Neural crest cell (in vitro differentiated cells): ENCODE results near the gene CEACAM20. TPM values are rescaled to one million over a fixed set of nuclear protein-coding genes. Genes with fewer than 3 reads are reported as not detected.
A peak's percentile ranks its signal among the peaks of the same experiment; 100 is the strongest.

ENCODE experiments used
- DNase-seq: peaks from one replicate; pipeline ENCODE4 v3.0.0; 2021; ENCODE audit warnings: low read depth, mixed read lengths, low spot score
- H3K27ac Mint-ChIP-seq: one replicate; pipeline ENCODE4 v1.8.0; 2021; ENCODE audit warnings: mild to moderate bottlenecking, mixed read lengths; ENCODE audit not compliant: unreplicated experiment
- H3K27me3 Mint-ChIP-seq: 2 replicates; pipeline ENCODE4 v1.8.0; 2021; ENCODE audit warnings: low read depth, mild to moderate bottlenecking, mixed read lengths
- H3K36me3 Mint-ChIP-seq: 2 replicates; pipeline ENCODE4 v1.8.0; 2021; ENCODE audit warnings: low read depth, mild to moderate bottlenecking, mixed read lengths
- H3K4me1 Mint-ChIP-seq: 2 replicates; pipeline ENCODE4 v1.8.0; 2021; ENCODE audit warnings: mixed read lengths
- H3K4me3 Mint-ChIP-seq: one replicate; pipeline ENCODE4 v1.8.0; 2021; ENCODE audit warnings: mild to moderate bottlenecking, mixed read lengths
- H3K9me3 Mint-ChIP-seq: 2 replicates; pipeline ENCODE4 v1.8.0; 2021; ENCODE audit warnings: mixed read lengths
- CTCF ChIP-seq: fragments of 200-600 bp; sonication (generic); conservative IDR thresholded peaks from 2 replicates; pipeline ENCODE4 v1.5.0; 2021; ENCODE audit warnings: antibody characterized with exemption, mild to moderate bottlenecking
- total RNA-seq: library from RNA; stranded (reverse); gene quantifications from 2 replicates; pipeline ENCODE4 v1.2.1, GENCODE V29; 2021

Gene CEACAM20
- total RNA-seq, 1 donor from 2014 or later = not detected

GRCh38 chr19:44509478-44509877, 20.0 kb downstream of the CEACAM20 start:
- DNase-seq = no peak
- Mint-ChIP-seq H3K4me1 (no peaks in the 10 kb centered on the region), H3K4me3 (no peak overlapping the region), H3K27me3 (peaks cover 86% of the 10 kb centered on the region), H3K9me3 (peaks cover 8% of the 10 kb centered on the region), H3K36me3 (no peaks in the 10 kb centered on the region), H3K27ac (no peak overlapping the region)
- no peak for TF ChIP-seq CTCF

- Mint-ChIP-seq H3K9me3 (peaks cover 23% of the 10 kb centered on the region), H3K36me3 (peaks cover 41% of the 10 kb centered on the region), H3K4me1 (peaks cover 26% of the 10 kb centered on the region), H3K27me3 (peaks cover 40% of the 10 kb centered on the region), H3K27ac (peak within 1 kb of the TSS; percentile 98), H3K4me3 (peak within 1 kb of the TSS; percentile 97)
- peak; percentile 60 for TF ChIP-seq CTCF
- DNase-seq = peak; percentile 97
Measured at GRCh38 chr19:44499962-44500949, 29.2 kb downstream of the CEACAM20 start, which contains the start of gene ZNF180. Gene ZNF180, minus strand, starts transcription at chr19:44500522. Its CDS starts 3,188 bp downstream, at chr19:44497334.

- H3K4me3 Mint-ChIP-seq = peak overlapping the region; percentile 97
- H3K27me3 Mint-ChIP-seq = peaks cover 33% of the 10 kb centered on the region
- no peak for TF ChIP-seq CTCF
- peaks cover 26% of the 10 kb centered on the region for H3K4me1 Mint-ChIP-seq
- H3K27ac Mint-ChIP-seq = peak overlapping the region; percentile 98
- peaks cover 27% of the 10 kb centered on the region for H3K9me3 Mint-ChIP-seq
- DNase-seq = no peak
- peaks cover 48% of the 10 kb centered on the region for H3K36me3 Mint-ChIP-seq
Measured at GRCh38 chr19:44499559-44499958, 29.9 kb downstream of the CEACAM20 start.

- Mint-ChIP-seq H3K4me3 (peak overlapping the region; percentile 97), H3K4me1 (peaks cover 26% of the 10 kb centered on the region), H3K36me3 (peaks cover 54% of the 10 kb centered on the region), H3K27ac (no peak overlapping the region), H3K27me3 (peaks cover 28% of the 10 kb centered on the region), H3K9me3 (peaks cover 29% of the 10 kb centered on the region)
- no peak for DNase-seq
- TF ChIP-seq CTCF = no peak
Measured at GRCh38 chr19:44498988-44499387, 30.5 kb downstream of the CEACAM20 start.

- DNase-seq = no peak
- H3K4me3 Mint-ChIP-seq = no peak overlapping the region
- H3K27me3 Mint-ChIP-seq = peaks cover 8% of the 10 kb centered on the region
- H3K27ac Mint-ChIP-seq = no peak overlapping the region
- H3K9me3 Mint-ChIP-seq = peaks cover 42% of the 10 kb centered on the region
- no peak for TF ChIP-seq CTCF
- H3K36me3 Mint-ChIP-seq = peaks cover 77% of the 10 kb centered on the region
- H3K4me1 Mint-ChIP-seq = peaks cover 26% of the 10 kb centered on the region
Measured at GRCh38 chr19:44496711-44497110, 32.8 kb downstream of the CEACAM20 start.
